ENCODE data around the gene ELL2.
"Not testable (repeated sequence)": the region's sequence is repeated elsewhere in the genome, so short reads cannot be mapped to it uniquely, and the experiment has no call there.

The ELL2 gene

DNA sequence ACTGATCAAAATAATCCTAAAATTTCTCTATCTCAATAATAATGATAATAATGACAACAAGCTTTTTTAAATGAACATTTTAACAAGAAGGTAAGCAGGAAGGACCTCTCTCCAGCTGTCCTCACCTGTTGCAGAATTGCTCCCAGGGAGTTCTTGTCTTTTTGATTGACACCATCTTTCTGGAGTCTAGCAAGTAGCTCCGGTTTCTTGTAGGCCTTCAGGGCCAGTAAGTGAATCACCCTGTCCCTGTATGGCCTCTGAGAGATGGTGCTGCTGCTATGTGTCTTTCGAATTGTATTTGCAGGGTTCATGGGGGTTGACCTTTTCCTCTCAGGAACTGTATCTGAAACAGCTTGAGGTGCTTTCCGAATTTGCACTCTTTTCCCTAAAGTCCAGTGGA lies 55.3 kb downstream of the ELL2 start:
- DNase-seq, result not testable (repeated sequence)

DNA sequence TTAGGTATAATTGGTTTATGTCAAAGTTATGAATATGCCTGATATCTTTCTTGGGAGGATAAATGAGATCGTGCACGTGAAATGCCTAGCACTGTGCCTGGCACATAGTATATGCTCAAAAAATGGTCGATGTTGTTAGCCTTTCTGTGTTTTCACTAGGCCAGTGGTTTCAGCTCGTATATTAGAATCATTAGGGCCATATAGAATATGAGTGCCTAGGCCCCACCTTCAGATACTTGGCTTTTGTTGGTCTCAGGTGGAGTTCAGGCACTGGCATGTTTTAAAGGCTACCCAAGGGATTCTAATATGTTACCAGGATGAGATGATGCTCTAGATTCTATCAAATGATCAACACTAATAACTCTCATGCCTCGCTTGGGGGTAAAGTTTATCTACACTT lies 56.8 kb downstream of the ELL2 start:
- no peak for DNase-seq

GRCh38 chr5:95903838-95904237 lies 57.8 kb downstream of the ELL2 start:
- DNase-seq, result no peak

GRCh38 chr5:95901676-95902627 lies 59.7 kb downstream of the ELL2 start:
- no peak for DNase-seq

DNA sequence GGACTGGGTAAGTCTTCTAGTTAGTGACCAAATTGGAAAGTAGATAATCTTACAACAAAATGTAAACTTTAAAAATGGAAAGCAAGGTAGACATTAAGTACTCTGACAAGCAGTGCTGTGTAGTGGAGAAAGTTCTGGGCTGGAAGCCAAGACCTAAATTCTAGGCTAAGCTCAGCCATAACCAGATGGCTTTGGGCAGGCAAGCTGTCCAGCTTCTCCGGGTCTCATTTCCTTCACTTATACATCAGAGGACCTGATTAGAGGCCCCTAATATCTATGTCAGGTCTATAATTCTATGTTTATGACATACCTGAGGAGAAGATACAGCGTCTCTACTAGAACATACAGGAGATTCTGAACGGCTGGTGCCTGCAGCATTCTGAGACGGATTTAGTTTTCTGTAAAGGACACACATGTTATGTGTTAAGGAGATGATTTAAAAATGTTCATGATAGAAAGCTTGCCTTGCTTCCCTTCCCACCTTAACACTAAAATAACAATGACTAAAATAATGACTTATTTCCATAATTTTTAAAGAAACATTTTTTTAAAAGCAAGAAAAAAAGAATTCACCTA lies 61.2 kb downstream of the ELL2 start:
- no peak for DNase-seq

DNA sequence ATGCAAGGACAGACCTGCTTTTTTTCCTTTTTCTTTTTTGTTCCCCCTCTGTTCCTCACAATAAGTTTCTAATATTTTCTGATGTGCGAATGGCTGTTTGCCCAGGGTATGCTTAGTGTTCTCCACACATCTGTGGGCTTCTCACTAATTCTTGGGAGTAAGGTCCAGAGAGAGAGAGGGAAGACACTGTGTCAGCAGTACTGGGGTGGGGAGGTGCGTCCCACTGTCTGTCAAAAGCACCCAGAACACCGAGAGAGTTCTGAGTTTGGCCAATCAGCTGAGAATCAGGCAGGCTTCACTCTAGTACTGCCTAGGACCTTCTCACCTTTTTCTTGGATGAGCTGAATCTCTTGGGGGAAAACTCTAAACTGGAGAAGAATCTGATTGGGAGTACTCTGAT lies 61.8 kb downstream of the ELL2 start:
- DNase-seq, result no peak

DNA sequence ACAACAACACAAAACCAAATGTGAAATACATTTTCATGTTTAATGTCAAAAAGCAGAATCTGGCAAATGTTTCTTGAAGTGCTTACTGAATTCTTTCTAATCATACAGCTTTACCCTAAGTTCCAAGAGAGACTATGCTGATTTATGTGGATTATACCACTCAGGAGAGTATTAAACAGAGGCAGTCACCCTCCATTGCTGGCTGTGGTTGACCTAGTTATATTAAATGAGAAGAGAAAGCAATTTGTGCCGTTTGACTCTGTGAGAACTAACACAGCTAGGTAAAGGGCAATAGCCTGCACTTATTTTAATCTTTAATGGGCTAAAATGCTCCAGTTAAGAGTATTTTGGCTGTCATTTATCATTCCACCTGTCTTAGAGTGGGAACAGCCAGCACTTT lies 62.6 kb downstream of the ELL2 start:
- no peak for DNase-seq

DNA sequence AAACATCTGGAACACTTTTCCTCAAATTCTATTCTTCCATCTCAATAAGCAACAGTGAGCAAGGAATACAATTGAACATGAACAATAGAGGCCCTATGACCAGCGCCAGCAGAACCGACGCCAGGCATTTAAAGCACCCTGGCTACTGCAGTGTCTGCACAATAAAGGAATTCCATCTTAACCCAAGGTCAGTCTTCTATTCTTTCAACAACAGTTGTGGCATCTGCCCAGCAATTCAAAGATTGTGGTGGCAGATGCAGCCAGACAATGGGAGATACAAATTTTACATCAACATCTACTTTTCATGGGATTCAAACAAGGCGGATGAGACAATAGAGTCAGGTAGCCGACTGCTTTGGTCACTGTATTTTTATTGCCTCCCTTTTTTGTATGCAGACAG lies 65.9 kb downstream of the ELL2 start:
- DNase-seq, result no peak

- DNase-seq, result no peak
Measured at GRCh38 chr5:95895251-95895650, 66.4 kb downstream of the ELL2 start.

- no peak for DNase-seq
Measured at GRCh38 chr5:95892784-95893354, 68.8 kb downstream of the ELL2 start.

GRCh38 chr5:95891499-95891898 lies 70.2 kb downstream of the ELL2 start:
- DNase-seq, result no peak

DNA sequence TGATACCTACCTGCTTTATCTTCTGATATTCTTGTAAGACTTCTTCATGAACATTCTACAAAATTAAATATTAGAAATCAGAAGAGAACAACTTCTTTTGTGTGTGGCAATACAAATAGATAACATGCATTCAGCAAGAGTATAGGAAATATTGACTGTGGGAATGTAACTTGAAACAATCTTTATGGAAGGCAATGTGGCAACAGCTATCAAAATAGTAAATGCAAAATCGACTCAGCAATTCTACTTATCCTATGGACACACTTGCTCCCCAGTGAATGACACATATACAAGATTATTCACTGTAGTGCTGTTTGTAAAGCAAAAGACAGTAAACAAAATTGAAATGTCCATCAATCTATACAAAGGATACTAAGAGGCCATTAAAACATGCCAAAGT lies 72.6 kb downstream of the ELL2 start:
- no peak for DNase-seq

GRCh38 chr5:95887977-95888376 lies 73.7 kb downstream of the ELL2 start:
- no peak for DNase-seq

DNA sequence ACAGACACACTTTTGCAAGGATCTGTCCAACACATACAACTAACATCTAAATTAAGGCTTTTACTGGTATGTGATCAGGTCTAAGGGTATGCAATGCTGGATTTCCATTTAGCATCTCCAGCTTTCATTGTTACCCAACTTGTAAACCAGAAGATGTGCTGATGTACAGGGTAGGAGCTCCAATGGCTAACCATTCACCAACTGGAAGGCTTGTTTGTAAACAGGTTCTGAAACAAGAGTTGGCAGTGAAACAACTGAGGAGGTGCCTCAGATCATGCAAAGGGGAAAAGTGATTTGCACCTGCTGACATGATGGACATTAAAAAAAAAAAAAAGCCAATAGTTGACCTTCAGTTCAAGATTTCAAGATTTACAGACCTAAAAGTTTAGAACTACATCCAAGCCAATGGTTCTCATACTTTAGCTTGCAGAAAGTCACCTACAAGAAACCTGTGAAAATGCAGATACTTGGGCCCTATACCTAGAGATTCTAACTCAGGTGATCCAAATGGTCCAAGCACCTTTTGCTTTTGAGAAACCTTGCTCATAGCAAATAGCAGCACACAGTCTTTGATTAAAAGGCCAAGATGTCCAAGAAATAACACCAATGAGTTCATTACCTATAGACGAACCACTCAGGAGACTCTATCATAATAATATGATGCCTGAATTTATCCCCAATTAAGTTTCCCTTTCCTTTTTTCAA lies 75.2 kb downstream of the ELL2 start:
- DNase-seq, result no peak

DNA sequence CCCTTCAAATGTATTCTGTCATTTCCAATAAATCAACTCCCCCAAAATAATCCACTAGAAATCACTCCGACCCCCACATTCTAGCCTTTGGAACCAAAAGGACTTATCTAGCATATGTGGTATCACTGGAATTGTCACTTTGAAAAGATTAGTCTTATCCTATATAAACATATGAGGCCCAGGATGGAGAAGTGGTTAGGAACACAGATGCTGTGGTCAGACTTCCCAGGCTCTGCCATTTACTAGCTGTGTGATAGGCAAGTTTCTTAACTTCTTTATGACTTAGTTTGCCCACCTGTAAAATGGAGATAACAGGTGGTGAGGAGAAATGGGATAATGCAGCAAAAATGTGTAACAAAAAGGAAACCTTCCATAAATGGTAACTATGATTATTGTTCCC lies 77.1 kb downstream of the ELL2 start:
- no peak for DNase-seq

GRCh38 chr5:95884017-95884325 lies 77.7 kb downstream of the ELL2 start:
- DNase-seq, result no peak

DNA sequence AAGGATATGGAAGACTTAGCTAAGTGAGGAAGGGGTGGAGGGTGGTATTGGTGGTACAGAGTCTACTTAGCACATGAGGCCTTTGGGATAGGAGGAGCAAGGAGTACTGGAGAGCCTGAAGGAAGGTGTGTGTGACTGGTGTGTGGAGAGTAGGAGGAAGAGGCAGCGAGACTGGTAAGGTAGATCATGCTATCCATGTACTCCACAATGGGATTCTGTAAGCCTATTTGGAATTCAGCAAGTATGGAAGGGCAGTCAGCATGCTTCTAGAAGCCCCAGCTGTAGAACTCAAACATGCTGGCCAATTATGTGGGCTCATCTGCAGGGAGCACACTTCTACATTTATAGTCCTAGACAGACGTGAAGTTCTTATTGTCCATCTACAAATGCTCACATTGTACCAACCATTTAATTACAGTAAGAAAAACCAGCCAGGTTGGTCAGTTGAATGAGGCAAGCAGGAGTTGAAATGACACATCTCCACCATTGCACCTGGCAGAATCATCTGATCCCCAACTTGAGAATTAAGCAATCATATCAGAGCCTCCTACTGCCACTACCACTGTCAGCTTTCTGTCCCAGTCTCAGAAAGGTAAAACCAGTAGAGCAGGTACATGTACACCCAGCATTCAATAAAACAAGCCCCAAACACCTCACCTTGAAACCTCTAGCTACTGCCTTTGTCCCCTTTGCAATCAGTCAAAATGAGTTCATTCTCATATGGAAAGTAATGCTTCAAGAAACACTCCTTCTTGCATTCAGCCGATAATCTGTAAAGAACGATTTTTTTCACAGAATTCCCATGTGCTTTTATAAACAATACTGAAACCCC lies 78.2 kb downstream of the ELL2 start:
- DNase-seq, result no peak

GRCh38 chr5:95881833-95882232 lies 79.8 kb downstream of the ELL2 start:
- DNase-seq, result no peak

GRCh38 chr5:95880081-95880926 lies 81.3 kb downstream of the ELL2 start:
- DNase-seq, result no peak

DNA sequence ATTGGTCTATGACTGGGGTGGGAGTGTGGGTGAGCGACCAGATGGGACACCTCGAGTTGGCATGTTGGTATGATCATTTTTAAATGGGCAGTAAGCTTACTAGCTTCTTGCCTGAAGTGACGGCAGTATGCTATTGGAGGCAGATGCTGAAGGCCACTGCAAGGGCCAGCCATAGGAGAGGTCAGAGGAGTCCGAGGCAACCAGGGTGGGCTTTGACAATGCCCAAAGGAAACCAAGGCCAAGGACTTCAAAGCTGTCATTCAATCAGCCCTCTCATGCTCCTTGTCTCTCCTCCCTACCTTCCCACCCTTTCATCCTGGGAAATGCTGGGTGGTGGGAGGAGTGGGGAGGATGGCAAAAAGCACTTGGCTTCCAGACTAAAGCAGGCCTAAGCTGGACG lies 82.0 kb downstream of the ELL2 start:
- no peak for DNase-seq

GRCh38 chr5:95878417-95879323 lies 83.0 kb downstream of the ELL2 start:
- DNase-seq, result no peak
